GM10266 (cell line): Measurements from ENCODE around the gene HDAC2.
A peak's percentile ranks its signal among the peaks of the same experiment; 100 is the strongest.

Experiments used
- DNase-seq: peaks from one replicate; pipeline ENCODE4 v3.0.0; 2012; ENCODE audit errors: extremely low spot score
- TF ChIP-seq, protein P1 (sequence below): IDR thresholded peaks from 2 replicates; pipeline ENCODE4 v1.5.1; 2012; ENCODE audit warnings: mild to moderate bottlenecking, low read depth; ENCODE audit not compliant: control insufficient read depth, insufficient read depth; ENCODE audit errors: missing control alignments

The HDAC2 gene

DNA sequence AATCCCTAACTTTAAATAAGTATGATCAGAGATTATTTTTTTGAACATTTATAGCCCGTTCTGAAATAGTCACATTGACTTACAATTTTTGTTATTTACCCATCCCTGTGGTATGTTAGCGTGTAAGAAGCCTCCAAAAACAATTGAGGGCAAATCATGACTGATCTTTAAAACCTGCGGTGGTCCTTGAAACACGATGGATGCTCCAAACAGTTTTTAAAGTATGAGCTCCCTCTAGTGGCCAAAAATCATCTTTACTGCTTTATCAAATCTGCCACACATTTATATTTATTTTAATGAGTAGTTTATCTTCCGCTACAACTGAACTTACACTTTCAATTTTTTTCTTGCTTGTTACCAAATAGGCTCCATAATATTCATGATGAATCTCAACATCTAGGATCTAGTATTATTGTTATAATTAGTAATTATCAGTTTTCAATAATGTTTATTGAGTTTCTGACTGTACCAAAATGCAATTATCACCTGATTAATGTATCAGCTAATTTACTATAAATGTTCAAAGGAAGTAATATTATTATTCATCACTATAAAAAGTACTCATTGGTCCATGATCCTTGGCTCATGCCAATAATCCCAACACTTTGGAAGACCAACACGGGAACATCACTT, 61.6 kb downstream of the HDAC2 start:
- TF ChIP-seq, protein P1, sequence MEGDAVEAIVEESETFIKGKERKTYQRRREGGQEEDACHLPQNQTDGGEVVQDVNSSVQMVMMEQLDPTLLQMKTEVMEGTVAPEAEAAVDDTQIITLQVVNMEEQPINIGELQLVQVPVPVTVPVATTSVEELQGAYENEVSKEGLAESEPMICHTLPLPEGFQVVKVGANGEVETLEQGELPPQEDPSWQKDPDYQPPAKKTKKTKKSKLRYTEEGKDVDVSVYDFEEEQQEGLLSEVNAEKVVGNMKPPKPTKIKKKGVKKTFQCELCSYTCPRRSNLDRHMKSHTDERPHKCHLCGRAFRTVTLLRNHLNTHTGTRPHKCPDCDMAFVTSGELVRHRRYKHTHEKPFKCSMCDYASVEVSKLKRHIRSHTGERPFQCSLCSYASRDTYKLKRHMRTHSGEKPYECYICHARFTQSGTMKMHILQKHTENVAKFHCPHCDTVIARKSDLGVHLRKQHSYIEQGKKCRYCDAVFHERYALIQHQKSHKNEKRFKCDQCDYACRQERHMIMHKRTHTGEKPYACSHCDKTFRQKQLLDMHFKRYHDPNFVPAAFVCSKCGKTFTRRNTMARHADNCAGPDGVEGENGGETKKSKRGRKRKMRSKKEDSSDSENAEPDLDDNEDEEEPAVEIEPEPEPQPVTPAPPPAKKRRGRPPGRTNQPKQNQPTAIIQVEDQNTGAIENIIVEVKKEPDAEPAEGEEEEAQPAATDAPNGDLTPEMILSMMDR = peak; percentile 47
- peak; percentile 39 for DNase-seq

DNA sequence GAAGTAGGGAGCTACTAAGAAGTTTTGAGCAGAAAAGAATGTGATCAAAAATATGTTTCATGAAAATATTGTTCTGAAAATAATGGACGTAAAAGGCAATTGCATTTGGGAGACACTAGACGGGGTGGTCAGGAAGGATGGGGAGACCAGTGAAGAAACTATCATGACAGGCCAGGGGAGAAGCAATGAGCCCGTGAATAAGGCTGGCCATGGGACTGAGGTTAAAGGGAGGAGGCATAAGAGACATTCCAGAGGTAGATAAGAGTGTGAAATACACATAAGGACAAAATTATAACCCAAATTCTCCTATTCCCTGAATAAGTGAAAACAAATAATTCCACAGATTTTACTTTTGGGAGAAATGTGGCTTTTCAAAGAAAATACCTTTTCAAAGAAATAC, 62.1 kb downstream of the HDAC2 start:
- DNase-seq = no peak
- TF ChIP-seq, protein P1 = no peak

DNA sequence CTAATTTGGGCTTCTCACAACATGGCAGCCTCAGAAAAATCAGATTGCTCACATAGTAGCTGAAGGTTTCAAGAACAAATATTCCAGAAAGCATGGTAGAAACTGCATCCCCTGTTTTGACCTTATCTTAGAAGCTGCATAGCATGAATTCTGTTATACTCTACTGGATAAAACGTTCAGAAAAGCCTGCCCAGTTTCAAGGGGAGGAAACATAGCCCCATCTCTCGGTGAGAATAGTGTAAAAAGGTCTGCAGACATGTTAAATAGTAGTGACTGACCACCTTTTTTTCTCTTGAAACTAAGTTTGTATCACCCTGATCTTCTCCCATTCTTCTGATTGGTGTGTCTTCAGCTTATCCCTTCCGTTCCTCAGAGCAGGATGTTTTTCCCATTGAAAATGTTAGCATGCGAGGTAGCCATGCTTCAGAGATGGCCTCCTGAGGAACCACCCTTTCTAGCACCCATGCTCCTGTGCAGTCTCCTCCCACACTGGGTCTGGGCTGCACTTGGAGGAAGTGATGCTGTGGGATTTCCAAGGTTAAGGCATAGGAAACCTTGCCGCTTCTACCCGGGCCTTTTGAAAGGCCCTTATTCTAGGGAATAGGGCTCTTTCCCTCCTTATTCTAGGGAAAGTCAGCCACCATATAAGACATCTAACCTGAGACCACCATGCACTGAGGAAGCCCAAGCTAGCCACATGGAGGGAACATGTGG, 63.7 kb downstream of the HDAC2 start:
- DNase-seq = no peak
- TF ChIP-seq, protein P1 = no peak

DNA sequence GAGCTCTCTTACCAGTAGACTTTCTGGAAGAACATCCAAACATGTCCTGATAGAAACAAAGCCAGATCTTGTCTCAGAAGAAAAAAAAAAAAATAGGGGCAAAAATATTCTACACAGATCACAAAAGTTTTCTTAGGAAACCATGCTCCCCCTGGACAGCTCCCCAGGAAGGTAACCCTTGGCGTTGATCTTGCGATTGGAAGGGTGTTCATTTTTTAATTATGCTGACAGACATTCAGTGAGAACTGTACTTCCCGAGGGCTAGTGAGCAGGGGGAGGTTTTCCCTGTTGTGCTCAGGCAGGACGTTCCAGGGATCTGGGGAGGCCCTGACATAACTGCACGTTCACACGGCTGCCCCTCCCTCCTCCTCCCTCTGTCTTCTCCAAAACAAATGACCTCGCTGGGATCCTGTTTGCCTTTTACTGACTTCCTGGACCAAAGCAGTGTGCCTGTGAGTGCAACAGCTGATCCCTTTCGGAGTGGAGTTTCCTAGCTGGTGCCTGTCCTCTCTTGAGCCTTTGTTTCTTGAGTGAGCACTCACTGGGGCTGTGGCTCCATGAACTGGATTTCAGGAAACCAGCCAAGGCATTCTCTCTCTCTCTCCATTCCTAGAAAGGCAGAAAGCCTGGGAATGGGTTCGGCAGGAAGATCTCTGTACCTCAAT, 67.2 kb downstream of the HDAC2 start:
- TF ChIP-seq, protein P1 = no peak
- DNase-seq = no peak

DNA sequence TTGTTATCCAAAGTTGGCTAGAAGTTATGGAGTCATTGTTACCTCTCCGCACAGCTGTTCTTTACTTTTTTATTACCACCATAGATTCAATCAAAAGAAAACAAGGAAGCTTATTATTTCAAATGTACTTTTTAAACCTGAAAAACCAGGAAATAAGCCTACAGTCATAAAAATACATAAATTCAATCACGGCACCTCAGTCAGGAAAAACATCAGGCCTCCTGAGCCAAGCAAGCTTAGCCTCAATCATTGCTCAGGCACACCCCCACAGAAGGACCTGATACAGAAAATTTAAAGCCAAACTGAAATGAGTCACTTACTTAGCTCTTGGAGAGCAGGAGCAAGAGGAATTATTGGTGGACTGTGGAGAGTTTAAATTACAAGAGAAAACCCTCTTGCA, 69.5 kb downstream of the HDAC2 start:
- TF ChIP-seq, protein P1 = no peak
- no peak for DNase-seq

DNA sequence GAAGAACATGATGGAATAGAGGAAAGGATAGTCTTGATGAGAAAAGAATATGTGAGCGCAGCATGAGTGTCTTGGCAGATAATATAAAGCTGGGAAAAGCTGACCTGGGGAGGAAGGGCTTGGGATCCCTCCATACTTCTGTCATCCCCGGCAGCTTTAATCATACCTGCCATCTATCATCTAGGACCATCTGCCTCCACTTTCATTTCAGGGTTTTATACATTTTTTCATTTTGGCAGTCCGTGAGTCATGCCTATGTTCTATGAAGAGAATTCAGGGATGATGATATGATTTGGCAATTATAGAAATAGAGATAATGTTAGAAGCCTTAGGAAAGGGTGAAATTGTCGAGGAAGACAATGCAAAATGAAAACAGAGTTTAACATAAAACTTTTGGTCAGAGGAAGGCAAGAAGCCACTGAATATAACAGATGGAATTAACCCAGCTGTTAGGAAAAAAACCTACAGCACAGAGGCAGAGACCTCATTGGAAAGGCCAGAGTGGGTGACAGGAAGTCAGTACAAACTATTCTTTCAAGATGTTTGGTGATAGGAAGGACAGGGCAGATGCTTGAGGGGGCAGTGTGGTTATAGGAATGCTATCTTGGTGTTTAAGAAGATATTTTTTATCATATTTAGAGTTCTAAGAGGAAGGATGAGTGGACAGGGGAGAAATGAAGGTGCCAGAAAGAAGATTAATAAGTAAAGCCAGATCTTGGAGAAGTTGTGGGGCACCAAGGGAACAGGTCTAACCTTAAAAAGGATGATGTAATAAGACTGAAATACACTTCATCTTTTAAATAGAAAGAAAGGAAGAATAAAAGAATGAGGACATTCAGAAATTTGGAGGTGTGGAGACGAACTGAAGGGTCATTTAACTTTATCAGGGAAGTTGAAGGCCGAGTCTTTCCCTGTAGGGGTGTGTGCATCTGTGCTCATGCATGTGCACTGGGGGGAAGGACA, 76.0 kb downstream of the HDAC2 start:
- no peak for DNase-seq

More for the DNA sequence above, 76.0 kb downstream of the HDAC2 start:
- TF ChIP-seq, protein P1 = no peak
